ENCODE measurements around the gene IFI35. TPM values are rescaled to one million over a fixed set of nuclear protein-coding genes. Genes with fewer than 3 reads are reported as not detected.
A peak's percentile ranks its signal among the peaks of the same experiment; 100 is the strongest.

IFI35 gene
- total and polyA plus RNA-seq, 9 of the 15 experiments (the other 6 are each of a cell fraction or from before 2014, with no cell fraction given) = 4.4 to 13.1 (median 10.2) TPM

- TF ChIP-seq THAP12 (CRISPR knock-in tag; IDR thresholded peaks at IDR 0.05) = 0 out of 2 replicates have a peak, but pooled peaks have one; percentile 64
- TF ChIP-seq KDM2B (CRISPR knock-in tag; IDR thresholded peaks at IDR 0.05) = no peak
- no peak for TF ChIP-seq CREB3 (tag; conservative IDR thresholded peaks at IDR 0.05; ENCODE audit: low read depth)
- TF ChIP-seq ZKSCAN8 (CRISPR knock-in tag; IDR thresholded peaks at IDR 0.05) = no peak
- TF ChIP-seq XRCC3 (IDR thresholded peaks at IDR 0.05) = no peak
- no peak for TF ChIP-seq ARID3A (IDR thresholded peaks at IDR 0.05; ENCODE audit: borderline replicate concordance, low read depth, low read length)
- no peak; the same call in 1 of the 2 replicates for TF ChIP-seq HES1 (IDR thresholded peaks at IDR 0.05; ENCODE audit: low read depth)
- peak; percentile 85 for TF ChIP-seq CREM (IDR thresholded peaks at IDR 0.05; ENCODE audit: low read depth)
- no peak for TF ChIP-seq NUFIP1 (IDR thresholded peaks at IDR 0.05; ENCODE audit: partially characterized antibody)
- no peak for TF ChIP-seq CAMTA2 (CRISPR knock-in tag; conservative IDR thresholded peaks at IDR 0.05)
- peak; percentile 41; the same call in 1 of the 2 replicates for TF ChIP-seq POLR2AphosphoS5 (IDR thresholded peaks at IDR 0.05; ENCODE audit: control insufficient read depth, insufficient read depth, low read depth, low read length)
- no peak for TF ChIP-seq POU5F1 (IDR thresholded peaks at IDR 0.05; ENCODE audit: borderline replicate concordance, low read depth, low read length, partially characterized antibody)
- no peak for TF ChIP-seq DNMT1 (IDR thresholded peaks at IDR 0.05)
- no peak for TF ChIP-seq ARID1B (IDR thresholded peaks at IDR 0.05)
- TF ChIP-seq TAF9B (IDR thresholded peaks at IDR 0.05; ENCODE audit: partially characterized antibody) = no peak
- TF ChIP-seq ZNF589 (CRISPR knock-in tag; IDR thresholded peaks at IDR 0.05; ENCODE audit: low read depth) = no peak
- TF ChIP-seq LEF1 (IDR thresholded peaks at IDR 0.05) = no peak
- no peak for TF ChIP-seq ZNF785 (CRISPR knock-in tag; IDR thresholded peaks at IDR 0.05)
- TF ChIP-seq ZBTB33 (CRISPR knock-in tag; IDR thresholded peaks at IDR 0.05) = no peak
- TF ChIP-seq ZNF408 (CRISPR knock-in tag; IDR thresholded peaks at IDR 0.05; ENCODE audit: low read depth) = no peak
- no peak for TF ChIP-seq HMG20A (CRISPR knock-in tag; conservative IDR thresholded peaks at IDR 0.05)
These were observed 26.3 kb upstream of the IFI35 start, which contains the start of gene RUNDC1 (continued) for GRCh38 chr17:42980274-42980765.
